Right lobe of liver (tissue), 6 donors: Measurements from ENCODE around the gene CARS1. TPM values are rescaled to one million over a fixed set of nuclear protein-coding genes. Genes with fewer than 3 reads are reported as not detected.

Experiments
- ATAC-seq, 4 donors: fragments of 200-7000 bp; cut with Tn5 transposase; one replicate each; pipeline ENCODE4 v1.9.1; 2020; ENCODE audit warnings: mild to moderate bottlenecking in 4 of 4, moderate library complexity in 4 of 4
- DNase-seq, 3 donors: peaks; one replicate each; pipeline ENCODE4 v3.0.0-alpha.2; 2020
- H3K27ac ChIP-seq, 3 donors: fragments of 200-600 bp; one replicate each; pipeline ENCODE4 v1.8.0; 2022
- H3K27me3 ChIP-seq, 2 donors: fragments of 200-600 bp; one replicate each; pipeline ENCODE4 v1.8.0; 2022
- H3K36me3 ChIP-seq, 4 donors: fragments of 200-600 bp; sonication (generic) in 1 of 4; one replicate each; pipeline versions ENCODE4 v1.5.1 to v1.8.0; 2017 to 2022; ENCODE audit warnings: control low read depth in 1 of 4
- H3K4me1 ChIP-seq, 4 donors: fragments of 200-600 bp; sonication (generic) in 1 of 4; one replicate each; pipeline versions ENCODE4 v1.5.1 to v1.8.0; 2017 to 2022; ENCODE audit warnings: control low read depth in 1 of 4
- H3K4me3 ChIP-seq, 3 donors: fragments of 200-600 bp; one replicate each; pipeline ENCODE4 v1.8.0; 2022
- H3K9me3 ChIP-seq, 4 donors: fragments of 200-600 bp; sonication (generic) in 1 of 4; one replicate each; pipeline versions ENCODE4 v1.5.1 to v1.8.0; 2017 to 2022; ENCODE audit warnings: control low read depth in 1 of 4
- CTCF ChIP-seq, 4 donors: fragments of 200-600 bp in 3 of 4; fragments of 450-650 bp in 1 of 4; IDR thresholded peaks; one replicate each; pipeline versions ENCODE4 v1.5.1 to v1.8.0; 2016 to 2022; ENCODE audit warnings: antibody characterized with exemption in 4 of 4, mild to moderate bottlenecking in 2 of 4
- POLR2A ChIP-seq: fragments of 450-650 bp; IDR thresholded peaks from one replicate; pipeline ENCODE4 v1.6.1; 2017; ENCODE audit warnings: antibody characterized with exemption, mild to moderate bottlenecking
- WGBS: methylation state at CpG from one replicate; pipeline ENCODE4 v1.1.6; 2018; ENCODE audit warnings: low coverage, low lambda C conversion rate; ENCODE audit not compliant: insufficient coverage; ENCODE audit errors: missing lambda C conversion rate; 5-methylcytosine and 5-hydroxymethylcytosine counted together
- intact Hi-C, 2 donors: fragments of 100-400 bp; cut with DNase I; formaldehyde crosslinking; loops; one replicate each; pipeline versions ENCODE4 v1.11.2 to v1.14.1; 2022
- total RNA-seq, 6 experiments: library from RNA; depleted of rRNA in 2 of 6; stranded (reverse); fragments of >200 nt in 2 of 6; fragmentation: NEBNext Ultra II Directional in 3 of 6; extraction: Animal tissue kit (Norgen Biotek cat#: 25700) in 3 of 6; gene quantifications; one replicate each; pipeline versions ENCODE4 v1.1.0 to v1.2.4, GENCODE V29; 2016 to 2023
- donor health status: DM: no; HTN: yes; CAD: no.
- donor health status: DM: no; HTN: no; CAD: no.
- donor health status: DM: no; HTN: no; CAD: no.
- donor health status: DM: no; HTN: yes; CAD: no.
- donor health status: DM: no; HTN: yes; CAD: no.

Gene CARS1
- total RNA-seq, 6 experiments from 2014 or later: 17.3 to 44.7 (median 22.7) TPM

- Histone ChIP-seq H3K27me3 (no peaks in the 10 kb centered on the region), H3K4me1 (no peaks in the 10 kb centered on the region), H3K4me3 (no peak overlapping the region), H3K9me3 (no peaks in the 10 kb centered on the region), H3K36me3 (peaks cover 4 to 48% (median 25%) of the 10 kb centered on the region in 4 donors), H3K27ac (no peak overlapping the region)
- intact Hi-C loops: no loop called here
- DNase-seq (peak in 2 of 3 donors; percentile 5 to 28), ATAC-seq (no peak)
- 63% methylated on average over 2 of the region's 13 CpGs for WGBS
- TF ChIP-seq POLR2A: no peak
- TF ChIP-seq CTCF (IDR thresholded peaks at IDR 0.05): no peak
Measured at GRCh38 chr11:3010521-3011275, 46.5 kb downstream of the CARS1 start.

DNA sequence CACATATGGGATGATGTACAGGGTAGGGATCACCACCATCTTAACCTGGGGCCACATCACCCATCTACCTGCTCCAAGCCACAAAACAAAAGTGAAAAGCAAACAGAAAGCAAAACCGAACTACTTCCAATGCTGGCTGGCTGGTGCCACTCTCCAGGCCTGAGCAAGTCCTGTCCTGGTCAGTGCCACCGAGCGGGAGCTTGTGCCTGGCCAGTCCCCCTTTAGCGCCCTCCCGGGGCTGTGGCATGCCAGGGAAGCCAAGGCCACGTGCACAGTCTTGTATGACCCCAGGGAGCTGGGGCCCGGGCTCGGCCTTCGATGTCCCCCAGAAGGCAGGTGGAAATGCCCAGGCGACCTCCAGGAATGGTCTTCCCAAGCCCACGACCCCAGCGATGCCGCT, 47.2 kb downstream of the CARS1 start:
- H3K4me3 ChIP-seq: no peak overlapping the region
- H3K27me3 ChIP-seq: no peaks in the 10 kb centered on the region
- peaks cover 4 to 41% (median 25%) of the 10 kb centered on the region in 4 donors for H3K36me3 ChIP-seq
- H3K4me1 ChIP-seq: no peaks in the 10 kb centered on the region
- TF ChIP-seq CTCF (IDR thresholded peaks at IDR 0.05) (no peak), POLR2A (no peak)
- no peak overlapping the region for H3K27ac ChIP-seq
- DNase-seq: peak in 2 of 3 donors; percentile 14 to 46
- whole genome bisulfite sequencing: 92% methylated on average over 4 of the region's 13 CpGs
- intact Hi-C loops: no loop called here
- peak in 1 of 4 donors; percentile 8 for ATAC-seq
- H3K9me3 ChIP-seq: no peaks in the 10 kb centered on the region

DNA sequence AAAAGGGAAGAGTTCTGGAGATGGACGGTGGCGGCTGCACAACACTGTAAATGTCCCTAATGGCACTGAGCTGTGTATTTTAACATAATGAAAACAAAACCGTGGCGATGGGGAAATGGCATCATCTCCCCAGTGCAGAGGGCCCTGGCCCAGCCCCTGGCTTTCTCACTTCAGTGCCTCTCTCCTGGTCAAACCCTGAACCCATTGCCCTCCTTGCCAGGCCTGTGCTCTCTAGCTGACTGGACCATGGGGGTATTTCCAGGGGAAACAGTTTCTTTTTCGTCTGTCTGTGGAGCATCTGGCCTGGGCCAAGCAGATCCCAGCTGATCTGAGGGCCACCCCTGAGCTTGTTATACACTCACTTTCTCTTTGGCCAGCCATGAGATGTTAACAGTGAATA, 47.7 kb downstream of the CARS1 start:
- TF ChIP-seq POLR2A (no peak), CTCF (IDR thresholded peaks at IDR 0.05) (no peak)
- H3K4me1 ChIP-seq: no peaks in the 10 kb centered on the region
- no peaks in the 10 kb centered on the region for H3K9me3 ChIP-seq
- peaks cover 4 to 39% (median 23%) of the 10 kb centered on the region in 4 donors for H3K36me3 ChIP-seq
- intact Hi-C loops: no loop called here
- ATAC-seq (no peak), DNase-seq (peak in 2 of 3 donors; percentile 7 to 27)
- 70% methylated on average over 5 of the region's 5 CpGs for WGBS
- no peak overlapping the region for H3K4me3 ChIP-seq
- H3K27ac ChIP-seq: no peak overlapping the region
- no peaks in the 10 kb centered on the region for H3K27me3 ChIP-seq

GRCh38 chr11:3008746-3009336, 48.4 kb downstream of the CARS1 start:
- no peaks in the 10 kb centered on the region for H3K27me3 ChIP-seq
- no peaks in the 10 kb centered on the region for H3K9me3 ChIP-seq
- ATAC-seq: no peak
- no peak overlapping the region for H3K4me3 ChIP-seq
- no peak overlapping the region for H3K27ac ChIP-seq
- 100% methylated on average over 3 of the region's 9 CpGs for WGBS
- H3K4me1 ChIP-seq: no peaks in the 10 kb centered on the region
- TF ChIP-seq CTCF (IDR thresholded peaks at IDR 0.05): no peak
- TF ChIP-seq POLR2A: no peak
- H3K36me3 ChIP-seq: peaks cover 4 to 39% (median 23%) of the 10 kb centered on the region in 4 donors
- intact Hi-C loops: no loop called here
- peak in 2 of 3 donors; percentile 10 to 17 for DNase-seq
